Thymus (tissue), 14 donors: ENCODE results near the gene RASD1. TPM values are rescaled to one million over a fixed set of nuclear protein-coding genes. Genes with fewer than 3 reads are reported as not detected.

Source experiments
- DNase-seq, 9 donors: peaks; one replicate each; pipeline ENCODE4 v3.0.0-alpha.2; 2013; ENCODE audit warnings: low spot score in 9 of 9, low read depth in 6 of 9, missing footprints in 1 of 9
- H3K27ac ChIP-seq, 2 donors: one replicate each; pipeline ENCODE4 v1.5.1; 2013; ENCODE audit warnings: control low read depth in 1 of 2, low read depth in 1 of 2, low read length in 1 of 2, mild to moderate bottlenecking in 1 of 2, moderate library complexity in 1 of 2
- H3K27me3 ChIP-seq, 2 donors: one replicate each; pipeline ENCODE4 v1.5.1; 2013; ENCODE audit warnings: low read length in 1 of 2; ENCODE audit not compliant: control insufficient read depth in 2 of 2, insufficient read depth in 1 of 2
- H3K36me3 ChIP-seq, 2 donors: one replicate each; pipeline ENCODE4 v1.5.1; 2013; ENCODE audit warnings: low read length in 1 of 2, mild to moderate bottlenecking in 1 of 2, moderate library complexity in 1 of 2; ENCODE audit not compliant: control insufficient read depth in 2 of 2, insufficient read depth in 2 of 2
- H3K4me1 ChIP-seq, 2 donors: one replicate each; pipeline ENCODE4 v1.5.1; 2013; ENCODE audit warnings: low read length in 2 of 2; ENCODE audit not compliant: control insufficient read depth in 2 of 2, insufficient read depth in 2 of 2
- H3K4me3 ChIP-seq, 2 donors: one replicate each; pipeline ENCODE4 v1.5.1; 2013; ENCODE audit warnings: low read length in 2 of 2, control low read depth in 1 of 2, mild to moderate bottlenecking in 1 of 2
- H3K9me3 ChIP-seq, 2 donors: one replicate each; pipeline ENCODE4 v1.5.1; 2013; ENCODE audit warnings: low read length in 1 of 2, mild to moderate bottlenecking in 1 of 2; ENCODE audit not compliant: control insufficient read depth in 2 of 2, insufficient read depth in 1 of 2
- WGBS: extraction: QIAGEN DNeasy Blood & Tissue Kit; methylation state at CpG from one replicate; pipeline ENCODE4 v1.1.7; 2013; 5-methylcytosine and 5-hydroxymethylcytosine counted together
- long read RNA-seq, 10 donors: transcript quantifications; one replicate each; lab custom pipeline, GENCODE V29; 2026
- polyA plus RNA-seq: library from polyadenylated mRNA; stranded (reverse); fragments of 200-250 nt; gene quantifications from one replicate; pipeline ENCODE4 v1.2.3, GENCODE V29; 2013
- total RNA-seq: library from RNA; stranded (reverse); fragments of 120-200 nt; gene quantifications from one replicate; pipeline ENCODE4 v1.2.4, GENCODE V29; 2013
- donor health status: healthy.

The RASD1 gene
- total RNA-seq (13.0 TPM), polyA plus RNA-seq (12.1 TPM)
- long read RNA-seq, donor 1, partial matches to known transcripts = 0 of 1 reads
- long read RNA-seq, donor 1, other reads (novel, unspliced or antisense) = 0 of 1 reads
- long read RNA-seq, donor 2 = 0 reads
- long read RNA-seq, donor 3, transcript RASD1-201 (2 exons, 1,746 nt) = major isoform, 26 of 26 reads
- long read RNA-seq, donor 3, partial matches to known transcripts = 0 of 26 reads
- long read RNA-seq, donor 3, other reads (novel, unspliced or antisense) = 0 of 26 reads
- long read RNA-seq, donor 4, transcript RASD1-201 (2 exons, 1,746 nt) = major isoform, 12 of 12 reads
- long read RNA-seq, donor 4, partial matches to known transcripts = 0 of 12 reads
- long read RNA-seq, donor 4, other reads (novel, unspliced or antisense) = 0 of 12 reads
- long read RNA-seq, donor 5, transcript RASD1-201 (2 exons, 1,746 nt) = major isoform, 14 of 14 reads
- long read RNA-seq, donor 5, partial matches to known transcripts = 0 of 14 reads
- long read RNA-seq, donor 5, other reads (novel, unspliced or antisense) = 0 of 14 reads
- long read RNA-seq, donor 6, transcript RASD1-201 (2 exons, 1,746 nt) = major isoform, 24 of 24 reads
- long read RNA-seq, donor 6, partial matches to known transcripts = 0 of 24 reads
- long read RNA-seq, donor 6, other reads (novel, unspliced or antisense) = 0 of 24 reads
- long read RNA-seq, donor 7, transcript RASD1-201 (2 exons, 1,746 nt) = major isoform, 15 of 15 reads
- long read RNA-seq, donor 7, partial matches to known transcripts = 0 of 15 reads
- long read RNA-seq, donor 7, other reads (novel, unspliced or antisense) = 0 of 15 reads
- long read RNA-seq, donor 8, transcript RASD1-201 (2 exons, 1,746 nt) = major isoform, 11 of 11 reads
- long read RNA-seq, donor 8, partial matches to known transcripts = 0 of 11 reads
- long read RNA-seq, donor 8, other reads (novel, unspliced or antisense) = 0 of 11 reads
- long read RNA-seq, donor 9, transcript RASD1-201 (2 exons, 1,746 nt) = major isoform, 16 of 16 reads
- long read RNA-seq, donor 9, partial matches to known transcripts = 0 of 16 reads
- long read RNA-seq, donor 9, other reads (novel, unspliced or antisense) = 0 of 16 reads
- long read RNA-seq, donor 10, transcript RASD1-201 (2 exons, 1,746 nt) = major isoform, 19 of 24 reads
- long read RNA-seq, donor 10, partial matches to known transcripts = 5 of 24 reads
- long read RNA-seq, donor 10, other reads (novel, unspliced or antisense) = 0 of 24 reads

- Histone ChIP-seq H3K4me1 (peaks cover 10 to 39% of the 10 kb centered on the region in 2 donors), H3K36me3 (peaks cover 20 to 22% of the 10 kb centered on the region in 2 donors), H3K9me3 (peaks cover 0 to 2% of the 10 kb centered on the region in 2 donors), H3K27me3 (peaks cover 17 to 27% of the 10 kb centered on the region in 2 donors), H3K27ac (peak within 1 kb of the TSS; percentile 72 to 91), H3K4me3 (peak within 1 kb of the TSS; percentile 73 to 75)
- under 1% methylated on average over 93 of the region's 93 CpGs for WGBS
- DNase-seq = peak; percentile 60 to 91 (median 81)
Observed at GRCh38 chr17:17496189-17497064, at the start of gene RASD1. RASD1 (minus strand) TSS chr17:17496395; CDS start chr17:17496181, 214 bp downstream.

- H3K4me1 ChIP-seq = no peaks in the 10 kb centered on the region
- H3K9me3 ChIP-seq = no peaks in the 10 kb centered on the region
- no peaks in the 10 kb centered on the region for H3K36me3 ChIP-seq
- DNase-seq = no peak
- WGBS = 98% methylated on average over 7 of the region's 7 CpGs
- H3K4me3 ChIP-seq = no peak overlapping the region
- H3K27me3 ChIP-seq = no peaks in the 10 kb centered on the region
- H3K27ac ChIP-seq = no peak overlapping the region
Observed at GRCh38 chr17:17545984-17546383, 49.8 kb upstream of the RASD1 start.

DNA sequence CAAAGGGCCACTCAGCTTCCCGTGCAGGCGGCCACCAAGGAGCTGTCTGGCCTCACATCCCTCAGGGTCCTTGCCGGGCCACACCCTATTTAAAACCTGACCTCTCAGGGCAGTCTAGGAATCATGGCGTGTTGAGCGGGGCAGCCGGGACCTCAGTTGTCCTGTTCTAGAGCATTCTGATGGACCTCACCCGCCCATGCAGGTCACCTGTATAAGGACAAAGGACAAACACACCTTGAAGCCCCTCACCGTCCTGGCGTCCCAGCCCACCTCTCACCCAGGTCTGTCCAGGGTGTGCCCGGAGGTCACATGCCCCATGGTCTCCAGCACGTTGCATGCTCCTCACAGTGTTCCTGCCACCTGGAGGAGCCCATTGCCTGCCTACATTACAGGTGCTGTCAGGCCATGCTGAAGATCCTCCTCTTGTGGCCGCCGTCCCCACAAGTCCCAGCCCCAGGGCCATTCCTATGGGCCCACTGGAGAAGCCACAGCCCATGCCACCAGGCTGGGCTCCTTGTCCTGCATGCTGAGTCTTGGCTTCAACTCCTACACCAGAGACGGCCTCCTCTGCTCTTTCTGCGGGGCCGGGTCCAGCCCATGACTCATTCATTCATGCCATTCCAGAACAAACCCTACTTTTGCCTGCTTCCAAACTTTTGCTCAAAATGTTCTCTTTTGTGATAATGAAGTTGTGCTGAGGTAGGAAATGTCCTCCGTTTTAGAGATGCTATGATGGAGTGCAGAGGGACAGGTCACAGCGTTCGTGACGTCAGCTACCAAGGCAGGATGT is 49.0 kb upstream of the RASD1 start:
- Histone ChIP-seq H3K9me3 (no peaks in the 10 kb centered on the region), H3K4me3 (no peak overlapping the region), H3K27me3 (no peaks in the 10 kb centered on the region), H3K27ac (no peak overlapping the region), H3K4me1 (peaks cover 0 to 5% of the 10 kb centered on the region in 2 donors), H3K36me3 (no peaks in the 10 kb centered on the region)
- WGBS = 98% methylated on average over 20 of the region's 20 CpGs
- no peak for DNase-seq

GRCh38 chr17:17542906-17543635 is 46.9 kb upstream of the RASD1 start:
- Histone ChIP-seq H3K27ac (no peak overlapping the region), H3K36me3 (no peaks in the 10 kb centered on the region), H3K27me3 (no peaks in the 10 kb centered on the region), H3K4me1 (peaks cover 0 to 11% of the 10 kb centered on the region in 2 donors), H3K4me3 (no peak overlapping the region), H3K9me3 (no peaks in the 10 kb centered on the region)
- 98% methylated on average over 22 of the region's 22 CpGs for WGBS
- no peak for DNase-seq

DNA sequence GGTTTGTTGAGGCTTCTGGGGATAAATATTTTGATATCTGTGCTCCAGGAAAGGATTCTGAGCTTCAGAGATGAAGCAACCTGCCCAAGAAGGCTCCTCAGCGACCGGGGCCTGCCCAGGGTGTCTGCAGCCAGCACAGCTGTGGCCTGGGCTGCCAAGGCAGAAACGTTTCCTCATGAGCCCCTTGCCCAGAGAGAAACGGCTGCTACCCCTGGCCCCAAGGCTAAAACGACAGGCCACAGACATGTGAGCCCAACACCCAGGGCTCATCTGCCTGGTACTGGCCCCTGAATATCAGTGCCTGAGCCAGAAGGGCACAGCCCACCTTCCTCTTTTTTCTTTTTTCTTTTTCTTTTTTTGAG is 45.4 kb upstream of the RASD1 start:
- H3K4me3 ChIP-seq = no peak overlapping the region
- H3K27me3 ChIP-seq = no peaks in the 10 kb centered on the region
- no peaks in the 10 kb centered on the region for H3K36me3 ChIP-seq
- peaks cover 0 to 11% of the 10 kb centered on the region in 2 donors for H3K4me1 ChIP-seq
- no peak overlapping the region for H3K27ac ChIP-seq
- no peak for DNase-seq
- 90% methylated on average over 5 of the region's 5 CpGs for WGBS
- H3K9me3 ChIP-seq = no peaks in the 10 kb centered on the region

DNA sequence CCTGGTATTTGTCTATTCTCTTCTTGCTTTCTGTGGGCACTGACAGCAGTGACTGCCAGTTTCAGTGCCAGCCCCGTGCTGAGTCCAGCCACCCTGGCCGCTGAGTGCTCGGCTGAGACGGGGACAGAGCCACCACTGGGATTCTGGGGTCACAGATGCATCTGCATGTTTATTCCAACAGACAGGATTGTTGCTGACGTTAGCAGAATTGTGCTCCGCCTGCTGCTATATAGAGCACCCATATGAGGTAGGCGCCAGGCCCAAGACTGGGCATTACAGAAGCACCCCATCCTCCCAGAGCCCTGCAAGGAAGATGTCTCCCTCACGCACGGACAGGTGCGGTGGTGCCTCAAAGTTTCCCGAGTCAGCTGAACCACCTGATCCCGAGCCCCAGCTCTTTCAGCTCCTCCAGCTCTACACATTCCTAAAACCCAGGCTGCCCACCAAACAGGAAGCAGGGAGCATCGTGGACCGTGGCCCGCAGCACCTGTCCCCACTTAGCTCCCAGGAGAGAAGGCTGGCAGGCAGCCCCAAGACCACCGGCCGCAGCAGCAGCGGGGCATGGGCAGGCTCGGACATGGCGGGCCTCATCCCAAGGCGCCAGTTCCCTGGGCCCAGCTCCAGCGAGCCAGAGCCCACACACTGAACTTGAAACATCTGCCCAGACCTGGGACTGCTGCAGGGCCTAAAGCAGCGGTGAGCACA is 44.9 kb upstream of the RASD1 start:
- Histone ChIP-seq H3K4me3 (no peak overlapping the region), H3K27me3 (no peaks in the 10 kb centered on the region), H3K36me3 (no peaks in the 10 kb centered on the region), H3K9me3 (no peaks in the 10 kb centered on the region), H3K27ac (no peak overlapping the region), H3K4me1 (peaks cover 0 to 11% of the 10 kb centered on the region in 2 donors)
- 93% methylated on average over 23 of the region's 23 CpGs for WGBS
- DNase-seq = no peak

GRCh38 chr17:17540278-17540906 is 44.2 kb upstream of the RASD1 start:
- H3K9me3 ChIP-seq = no peaks in the 10 kb centered on the region
- DNase-seq = peak in 1 of 9 donors; percentile 26
- no peak overlapping the region for H3K27ac ChIP-seq
- WGBS = 89% methylated on average over 15 of the region's 15 CpGs
- H3K4me3 ChIP-seq = no peak overlapping the region
- no peaks in the 10 kb centered on the region for H3K36me3 ChIP-seq
- peaks cover 0 to 11% of the 10 kb centered on the region in 2 donors for H3K4me1 ChIP-seq
- H3K27me3 ChIP-seq = no peaks in the 10 kb centered on the region
